VCaP (cell line): ENCODE measurements around the gene ABCA13.

Experiments used
- H3K27ac ChIP-seq: fragments of 450-650 bp; 2 replicates; pipeline ENCODE4 v1.5.1; 2017
- TF ChIP-seq, protein P1 (sequence below): fragments of 450-650 bp; conservative IDR thresholded peaks from 2 replicates; pipeline ENCODE4 v1.5.1; 2017; ENCODE audit warnings: mild to moderate bottlenecking, moderate library complexity

The ABCA13 gene

DNA sequence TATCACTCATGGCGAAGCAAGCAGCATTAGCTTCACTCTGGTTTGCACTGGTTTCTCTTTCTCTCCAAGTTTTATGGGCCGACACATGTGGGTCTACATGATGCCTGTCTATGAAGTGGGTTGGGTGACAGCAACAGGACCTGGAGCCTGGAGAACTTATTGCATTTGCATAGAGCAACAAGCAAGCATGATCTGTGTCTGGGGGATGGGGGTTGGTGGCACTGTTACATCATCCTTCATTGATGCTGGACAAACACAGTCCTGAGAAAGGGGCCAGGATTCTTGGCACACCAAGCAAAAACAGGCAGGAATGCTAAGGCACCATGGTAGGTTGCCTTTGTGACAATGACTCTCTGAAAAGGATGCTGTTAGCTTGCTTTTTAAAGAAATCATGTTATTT is 486.9 kb downstream of the ABCA13 start:
- TF ChIP-seq, protein P1, sequence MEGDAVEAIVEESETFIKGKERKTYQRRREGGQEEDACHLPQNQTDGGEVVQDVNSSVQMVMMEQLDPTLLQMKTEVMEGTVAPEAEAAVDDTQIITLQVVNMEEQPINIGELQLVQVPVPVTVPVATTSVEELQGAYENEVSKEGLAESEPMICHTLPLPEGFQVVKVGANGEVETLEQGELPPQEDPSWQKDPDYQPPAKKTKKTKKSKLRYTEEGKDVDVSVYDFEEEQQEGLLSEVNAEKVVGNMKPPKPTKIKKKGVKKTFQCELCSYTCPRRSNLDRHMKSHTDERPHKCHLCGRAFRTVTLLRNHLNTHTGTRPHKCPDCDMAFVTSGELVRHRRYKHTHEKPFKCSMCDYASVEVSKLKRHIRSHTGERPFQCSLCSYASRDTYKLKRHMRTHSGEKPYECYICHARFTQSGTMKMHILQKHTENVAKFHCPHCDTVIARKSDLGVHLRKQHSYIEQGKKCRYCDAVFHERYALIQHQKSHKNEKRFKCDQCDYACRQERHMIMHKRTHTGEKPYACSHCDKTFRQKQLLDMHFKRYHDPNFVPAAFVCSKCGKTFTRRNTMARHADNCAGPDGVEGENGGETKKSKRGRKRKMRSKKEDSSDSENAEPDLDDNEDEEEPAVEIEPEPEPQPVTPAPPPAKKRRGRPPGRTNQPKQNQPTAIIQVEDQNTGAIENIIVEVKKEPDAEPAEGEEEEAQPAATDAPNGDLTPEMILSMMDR = no peak
- H3K27ac ChIP-seq = no peak overlapping the region

DNA sequence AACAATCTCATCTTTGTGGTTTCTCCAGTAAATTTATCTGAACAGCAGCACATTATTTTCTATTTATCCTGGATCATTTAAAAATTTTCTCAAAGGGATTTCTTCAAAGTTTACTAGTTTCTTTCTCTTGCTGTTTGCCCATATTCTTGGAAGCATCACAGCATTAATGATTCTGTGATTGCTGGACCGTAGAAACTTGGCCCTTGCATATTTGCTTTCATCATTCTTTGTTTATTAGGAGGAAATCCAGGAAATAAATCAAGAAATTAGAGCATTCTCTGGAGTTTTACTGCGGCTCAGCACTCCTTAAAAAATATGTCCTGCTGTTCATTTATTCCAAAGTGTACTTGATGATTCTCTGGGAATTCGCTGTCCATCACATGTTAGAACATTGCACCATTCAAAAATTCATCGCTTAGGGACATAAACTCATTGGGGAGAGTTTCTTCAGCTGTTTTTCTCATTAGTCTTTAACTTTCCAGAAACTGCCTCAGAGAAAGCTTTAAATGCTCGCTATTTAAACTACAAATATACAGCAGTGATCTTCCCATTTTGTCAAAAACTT is 489.1 kb downstream of the ABCA13 start:
- no peak overlapping the region for H3K27ac ChIP-seq
- TF ChIP-seq, protein P1 = no peak

DNA sequence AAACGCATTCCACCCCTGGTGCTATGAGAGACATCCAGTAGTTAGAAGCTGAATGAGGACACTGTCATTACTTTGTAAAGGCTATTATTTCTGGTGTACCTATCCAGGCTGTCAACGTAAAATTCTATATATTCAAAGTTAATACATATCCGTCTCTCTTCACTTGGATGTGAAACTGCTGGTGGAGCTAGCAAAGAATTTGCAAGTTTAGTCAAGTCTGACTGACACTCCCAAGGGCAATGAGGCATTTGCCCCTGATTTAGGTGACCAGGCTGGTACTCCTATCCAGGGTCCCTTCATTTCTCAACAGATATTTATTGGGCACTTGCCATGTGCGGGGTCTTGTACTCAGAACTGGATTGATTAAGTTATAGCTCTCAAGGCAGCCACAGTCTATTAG is 493.0 kb downstream of the ABCA13 start:
- TF ChIP-seq, protein P1 = no peak
- no peak overlapping the region for H3K27ac ChIP-seq

DNA sequence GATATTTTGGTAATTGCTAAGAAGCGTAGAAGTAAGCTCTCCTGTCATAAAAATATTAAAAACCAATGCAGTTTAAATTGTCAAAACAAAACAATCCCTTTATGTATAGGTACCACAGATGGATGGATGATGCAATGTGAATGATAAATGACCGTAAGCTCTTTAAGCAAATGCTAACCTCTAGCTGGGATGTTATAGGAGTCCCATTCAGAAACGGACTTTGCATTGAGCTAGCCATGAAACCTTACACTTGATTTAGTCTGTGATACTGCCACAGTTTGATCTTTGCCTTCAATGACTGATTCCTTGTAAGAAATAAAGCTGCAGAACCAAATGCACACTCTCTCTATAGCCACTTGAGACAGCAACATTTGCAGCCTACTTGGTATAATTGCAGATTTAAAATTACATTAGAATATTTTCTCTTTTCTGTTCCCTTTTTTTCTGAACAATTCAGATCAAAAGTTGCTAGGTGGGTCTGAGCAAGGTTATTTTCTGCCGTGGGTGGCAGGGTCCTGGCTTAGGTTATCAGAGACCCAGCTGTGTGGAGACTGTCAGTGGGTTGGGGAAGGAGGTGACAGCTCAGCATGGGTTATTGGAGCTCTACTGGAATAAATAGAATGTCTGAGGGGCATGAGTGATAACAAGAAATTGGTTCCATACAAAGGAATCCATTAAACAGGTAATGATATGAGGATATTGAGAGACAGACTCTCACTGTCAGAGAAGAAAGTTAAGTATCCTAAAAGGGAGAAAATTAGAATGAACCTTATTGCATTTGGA is 494.3 kb downstream of the ABCA13 start:
- no peak overlapping the region for H3K27ac ChIP-seq
- TF ChIP-seq, protein P1 = no peak

DNA sequence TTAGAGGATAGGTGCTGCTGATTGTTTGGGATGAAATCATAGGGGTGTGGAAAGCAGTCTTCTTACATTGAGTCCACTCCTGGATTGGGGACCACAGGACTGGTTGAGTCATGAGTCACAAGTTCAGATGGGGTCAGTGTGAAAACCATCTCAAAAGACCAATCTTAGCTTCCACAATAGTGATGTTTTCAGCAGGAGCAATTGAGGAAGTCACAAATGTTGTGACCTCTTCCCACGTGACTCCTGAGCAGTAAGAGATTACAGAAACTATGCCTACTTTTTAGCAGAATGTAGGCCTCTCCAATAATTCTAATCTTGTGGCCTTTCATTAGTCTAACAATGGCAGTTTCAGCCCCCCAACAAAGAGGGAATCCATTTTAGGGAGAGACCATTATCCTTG is 496.1 kb downstream of the ABCA13 start:
- TF ChIP-seq, protein P1 = no peak
- no peak overlapping the region for H3K27ac ChIP-seq

DNA sequence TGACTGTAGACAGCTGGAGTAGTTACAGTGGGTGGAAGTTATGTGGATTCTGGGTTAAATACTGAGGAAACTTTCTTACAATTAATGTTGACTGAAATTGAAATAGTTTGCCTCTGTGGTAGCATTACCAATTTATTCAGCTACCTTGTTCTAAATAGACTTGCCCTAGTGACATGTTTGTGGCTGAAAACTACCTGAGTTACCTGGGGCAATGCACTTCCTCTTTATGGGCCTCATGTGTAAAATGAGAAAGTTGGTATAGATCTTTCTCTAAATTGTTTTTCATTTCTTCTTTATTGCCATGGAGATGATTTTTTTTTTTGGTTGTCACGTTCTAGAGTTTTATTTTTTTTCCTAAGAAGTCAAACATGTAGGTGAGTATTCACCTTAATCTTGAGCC is 500.4 kb downstream of the ABCA13 start:
- TF ChIP-seq, protein P1 = no peak
- no peak overlapping the region for H3K27ac ChIP-seq

DNA sequence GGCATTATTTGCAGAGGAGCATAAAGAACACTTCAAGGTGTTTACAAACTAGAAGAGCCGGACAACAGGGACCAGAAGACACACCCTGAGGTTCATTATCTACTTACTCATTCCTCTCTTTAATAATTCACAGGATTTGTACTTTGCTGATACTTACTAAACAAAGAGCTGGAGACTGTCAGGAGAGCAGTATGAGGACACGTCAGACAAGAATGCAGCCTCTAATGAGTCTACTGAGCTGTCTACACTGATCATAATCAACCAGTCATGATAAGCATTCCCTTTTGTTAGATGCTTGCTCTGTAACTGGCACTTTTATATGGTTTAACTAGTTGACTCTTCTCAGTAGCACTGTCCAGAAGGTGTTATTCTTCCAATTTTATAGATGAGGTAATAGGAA is 509.7 kb downstream of the ABCA13 start:
- no peak overlapping the region for H3K27ac ChIP-seq
- TF ChIP-seq, protein P1 = no peak
